IPS-20b (cell line): ENCODE data around the gene INPP5K.
A peak's percentile ranks its signal among the peaks of the same experiment; 100 is the strongest.

Experiments
- H3K27ac ChIP-seq: one replicate; pipeline ENCODE4 v1.5.1; 2013; ENCODE audit warnings: low read length
- H3K27me3 ChIP-seq: 2 replicates; pipeline ENCODE4 v1.6.1; 2013; ENCODE audit warnings: mild to moderate bottlenecking, low read length, inconsistent platforms; ENCODE audit not compliant: insufficient read depth
- H3K36me3 ChIP-seq: 2 replicates; pipeline ENCODE4 v1.6.1; 2013; ENCODE audit warnings: low read depth, mild to moderate bottlenecking, inconsistent platforms, low read length, moderate library complexity; ENCODE audit not compliant: insufficient read depth
- H3K4me1 ChIP-seq: 2 replicates; pipeline ENCODE4 v1.6.1; 2013; ENCODE audit warnings: mild to moderate bottlenecking, control low read depth, inconsistent platforms, low read length, moderate library complexity; ENCODE audit not compliant: insufficient read depth
- H3K4me3 ChIP-seq: 2 replicates; pipeline ENCODE4 v1.5.1; 2013; ENCODE audit warnings: mild to moderate bottlenecking, low read length, inconsistent platforms
- H3K9ac ChIP-seq: 2 replicates; pipeline ENCODE4 v1.6.1; 2013; ENCODE audit warnings: low read depth, mild to moderate bottlenecking, inconsistent platforms, low read length, moderate library complexity
- H3K9me3 ChIP-seq: 2 replicates; pipeline ENCODE4 v1.6.1; 2013; ENCODE audit warnings: mild to moderate bottlenecking, low read depth, low read length, inconsistent platforms; ENCODE audit not compliant: insufficient read depth

INPP5K gene

DNA sequence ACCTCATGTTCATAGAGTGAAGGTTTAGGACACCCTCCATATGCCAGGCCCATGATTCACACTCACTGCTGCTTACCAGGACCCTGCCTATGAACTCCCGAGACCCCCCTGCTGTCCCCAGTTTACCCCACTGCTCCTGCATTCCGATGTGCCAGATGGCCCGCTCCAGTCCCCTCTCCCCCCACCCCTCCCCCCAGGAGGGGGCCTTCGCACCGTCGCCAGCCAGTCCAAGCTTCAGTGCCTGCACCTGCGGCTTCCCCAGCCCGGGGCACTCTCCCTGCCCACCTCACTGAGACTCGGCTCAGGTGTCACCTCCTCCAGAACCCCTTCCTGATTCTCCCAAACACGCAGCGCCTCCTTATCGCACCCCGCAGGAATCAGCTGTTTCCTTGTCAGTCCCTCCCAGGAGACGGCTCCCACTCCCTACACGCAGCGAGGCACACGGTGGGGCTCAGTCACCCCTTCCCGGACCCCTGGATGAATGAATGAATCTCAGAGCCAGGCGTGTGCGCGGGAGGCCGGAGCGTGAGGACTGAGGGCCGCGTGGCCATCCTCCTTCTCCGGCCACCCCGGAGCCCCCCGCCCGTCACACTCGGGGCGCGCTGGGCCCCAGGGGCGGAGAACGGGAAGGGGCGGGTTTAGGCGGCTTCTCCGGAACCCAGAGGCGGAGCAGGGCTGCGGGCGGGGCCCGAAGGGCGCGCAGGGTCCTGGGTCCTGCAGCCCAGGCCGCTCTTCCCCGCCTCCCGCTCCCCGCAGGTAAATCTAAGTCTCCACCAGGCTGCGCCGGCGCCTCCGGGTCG lies 25.6 kb downstream of the INPP5K start:
- H3K9ac ChIP-seq = peak overlapping the region; percentile 63; the same call in 1 of the 2 replicates
- peaks cover 29% of the 10 kb centered on the region for H3K27me3 ChIP-seq
- H3K4me3 ChIP-seq = peak overlapping the region; percentile 80
- no peaks in the 10 kb centered on the region; the same call in 1 of the 2 replicates for H3K36me3 ChIP-seq
- H3K4me1 ChIP-seq = peaks cover 3% of the 10 kb centered on the region; the same call in 1 of the 2 replicates
- H3K27ac ChIP-seq = no peak overlapping the region
- no peaks in the 10 kb centered on the region for H3K9me3 ChIP-seq

DNA sequence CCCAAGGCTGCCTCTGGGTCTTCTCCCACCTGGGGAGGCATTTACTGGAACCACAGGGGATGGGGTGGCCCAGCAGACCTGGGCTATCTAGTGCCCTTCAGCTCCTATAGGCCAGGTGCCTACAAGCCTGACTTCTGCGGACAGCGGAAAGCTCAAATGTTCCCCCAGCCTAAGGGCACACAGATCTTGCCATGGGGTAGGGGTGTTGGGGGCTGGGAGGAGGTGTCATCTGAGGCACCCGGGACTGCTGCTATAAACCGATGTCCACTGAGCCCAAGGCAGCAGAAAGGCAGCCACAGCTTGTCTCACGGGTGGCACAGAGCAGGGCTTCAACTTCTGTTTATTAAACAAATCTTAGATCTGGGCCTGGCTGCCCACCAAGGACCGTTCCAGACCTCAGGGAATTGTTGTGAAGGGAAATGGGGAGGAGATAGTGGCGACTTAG lies 27.6 kb downstream of the INPP5K start:
- Histone ChIP-seq H3K4me1 (peaks cover 8% of the 10 kb centered on the region; the same call in 1 of the 2 replicates), H3K27ac (no peak overlapping the region), H3K27me3 (peaks cover 29% of the 10 kb centered on the region), H3K4me3 (peak overlapping the region; percentile 55; the same call in 1 of the 2 replicates), H3K9me3 (no peaks in the 10 kb centered on the region), H3K9ac (no peak overlapping the region), H3K36me3 (no peaks in the 10 kb centered on the region)

DNA sequence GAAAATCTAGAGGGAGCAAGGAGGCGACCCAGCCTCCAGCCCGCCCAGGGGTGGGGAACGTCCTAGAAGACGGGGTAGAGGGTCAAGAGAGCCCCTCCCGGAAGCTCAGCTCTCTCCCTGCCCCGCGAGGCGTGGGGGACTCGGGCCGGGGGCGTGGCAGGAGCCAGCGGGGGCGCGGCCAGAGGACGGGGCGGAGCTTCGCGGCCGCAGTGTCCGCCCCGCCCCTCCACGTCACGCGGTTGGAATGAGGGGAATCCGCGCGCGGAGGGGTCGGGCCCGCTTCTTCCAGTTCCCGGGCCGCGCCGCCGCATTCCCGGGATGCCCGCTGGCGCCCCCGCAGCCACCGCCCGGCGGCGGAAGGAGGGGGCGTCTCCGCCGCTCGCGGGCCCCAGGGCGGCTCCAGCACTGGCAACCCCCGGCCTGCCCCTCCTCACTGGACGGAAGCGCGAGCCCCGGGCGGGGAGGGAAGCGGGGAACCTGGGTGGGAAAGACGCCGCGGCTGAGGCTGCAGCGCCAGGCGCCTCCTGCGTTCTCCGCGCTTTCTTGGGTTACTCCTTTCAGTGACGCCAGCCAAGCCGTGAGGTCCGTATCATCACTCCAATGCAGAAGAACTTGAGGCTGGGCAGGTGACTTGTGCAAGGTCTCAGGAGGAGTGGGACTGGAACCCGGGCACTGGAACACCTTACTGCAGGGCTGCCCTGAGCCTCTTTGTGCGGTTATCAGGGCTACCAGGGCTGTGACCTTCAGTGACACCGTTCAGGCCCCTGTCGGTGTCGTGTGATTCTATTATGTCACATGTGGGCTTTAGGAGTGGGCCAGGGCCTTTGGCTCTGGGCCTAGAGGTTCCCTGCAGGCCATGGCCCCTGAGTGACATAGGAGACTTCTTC lies 28.2 kb downstream of the INPP5K start:
- Histone ChIP-seq H3K27me3 (peaks cover 29% of the 10 kb centered on the region), H3K9me3 (no peaks in the 10 kb centered on the region), H3K36me3 (peaks cover 4% of the 10 kb centered on the region; the same call in 1 of the 2 replicates), H3K9ac (0 out of 2 replicates have a peak overlapping the region, but pooled peaks have one; percentile 48), H3K27ac (no peak overlapping the region), H3K4me1 (peaks cover 8% of the 10 kb centered on the region; the same call in 1 of the 2 replicates), H3K4me3 (peak overlapping the region; percentile 55)

DNA sequence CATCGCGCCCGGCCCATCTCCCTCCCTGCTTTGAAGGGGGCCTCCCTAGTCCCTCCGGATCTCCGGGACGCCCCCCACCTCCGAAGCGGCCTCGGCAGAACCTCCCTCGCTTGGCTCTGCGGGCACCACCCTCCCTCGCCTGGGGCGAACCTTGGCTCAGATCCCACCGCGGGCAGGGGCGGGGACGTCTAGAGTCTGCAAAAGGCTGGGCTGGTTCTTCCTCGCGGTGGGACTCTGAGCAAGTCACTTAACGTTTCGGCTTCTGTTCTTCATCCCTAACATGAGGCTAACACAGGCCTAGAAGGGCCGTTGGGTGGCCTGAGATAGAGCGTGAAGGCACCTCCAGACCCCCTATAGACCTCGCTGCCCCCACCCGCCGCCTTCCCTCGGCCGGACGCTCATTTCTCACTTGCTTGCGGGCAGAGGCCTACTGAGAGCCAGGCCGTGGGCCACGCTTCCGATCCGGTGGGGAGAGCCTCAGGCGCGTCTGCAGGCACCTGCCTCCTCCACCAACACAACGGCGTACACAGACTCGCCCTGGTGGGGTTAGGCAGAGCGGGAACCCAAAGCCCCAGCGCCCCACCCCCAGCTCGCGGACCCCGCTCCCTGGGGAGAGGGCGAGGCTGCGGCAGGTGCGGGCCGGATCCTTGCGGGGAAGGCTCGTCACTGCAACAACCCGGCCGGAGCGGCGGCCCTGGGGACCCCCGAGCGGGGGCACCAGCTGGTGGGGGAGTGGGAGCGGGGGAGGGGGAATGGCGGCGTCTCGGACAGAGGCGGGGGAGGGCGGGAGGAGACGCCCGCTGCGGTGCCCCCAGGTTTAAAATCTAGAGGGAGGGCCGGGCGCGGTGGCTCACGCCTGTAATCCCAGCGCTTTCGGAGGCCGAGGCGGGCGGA lies 29.4 kb downstream of the INPP5K start:
- H3K4me3 ChIP-seq = peak overlapping the region; percentile 55; the same call in 1 of the 2 replicates
- H3K36me3 ChIP-seq = peaks cover 10% of the 10 kb centered on the region; the same call in 1 of the 2 replicates
- no peak overlapping the region for H3K9ac ChIP-seq
- H3K27ac ChIP-seq = no peak overlapping the region
- peaks cover 23% of the 10 kb centered on the region for H3K27me3 ChIP-seq
- H3K9me3 ChIP-seq = no peaks in the 10 kb centered on the region
- peaks cover 8% of the 10 kb centered on the region; the same call in 1 of the 2 replicates for H3K4me1 ChIP-seq

DNA sequence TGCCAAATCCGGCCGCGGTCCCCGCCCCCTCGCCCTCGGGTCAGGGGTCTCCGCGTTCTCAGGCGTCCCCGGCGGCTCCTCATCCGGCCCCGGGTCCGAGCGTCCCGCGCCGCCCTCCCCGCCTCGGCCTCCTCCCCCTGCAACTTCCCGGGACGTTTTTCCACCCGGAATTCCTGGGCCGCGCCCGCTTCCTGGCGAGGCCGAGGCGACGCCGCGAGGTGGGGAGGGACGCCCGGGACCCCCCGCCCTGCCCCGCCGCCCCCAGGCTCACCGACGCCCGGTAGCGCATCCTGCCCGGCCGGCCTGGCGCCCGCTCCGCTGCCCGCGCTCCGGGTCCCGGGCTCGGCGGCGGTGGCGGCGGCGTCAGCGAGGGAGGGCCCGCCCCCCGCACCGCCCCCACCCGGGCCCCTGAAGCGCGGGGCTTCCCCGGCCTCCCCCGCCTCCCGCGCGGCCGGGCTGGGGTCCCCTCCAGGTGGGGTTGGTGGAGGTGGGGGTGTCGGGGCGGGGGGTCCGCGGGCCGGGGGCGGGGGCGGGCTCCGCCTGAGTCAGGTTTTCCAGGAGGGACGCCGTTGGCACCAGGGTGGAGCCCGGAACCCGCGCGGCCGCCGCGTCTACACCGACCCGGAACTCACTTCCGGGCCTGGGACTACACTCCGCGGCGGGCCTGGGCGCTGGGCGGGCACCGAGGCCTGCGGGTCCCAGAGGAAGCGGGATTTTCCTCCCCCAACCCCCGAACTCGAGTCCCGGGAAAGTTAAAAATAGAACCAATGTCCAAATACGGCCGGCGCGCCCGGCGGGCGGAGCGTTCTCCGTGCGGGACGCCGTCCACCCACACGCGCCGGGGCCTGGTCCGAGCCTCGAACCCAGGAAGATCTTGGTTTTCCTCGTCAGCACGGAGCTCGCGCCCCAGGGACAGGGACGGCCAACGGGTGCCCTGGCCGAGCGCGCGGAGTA lies 30.7 kb downstream of the INPP5K start:
- H3K27ac ChIP-seq = no peak overlapping the region
- H3K27me3 ChIP-seq = peaks cover 19% of the 10 kb centered on the region; the same call in 1 of the 2 replicates
- no peaks in the 10 kb centered on the region for H3K9me3 ChIP-seq
- no peak overlapping the region for H3K9ac ChIP-seq
- peak overlapping the region; percentile 56; the same call in 1 of the 2 replicates for H3K4me3 ChIP-seq
- H3K4me1 ChIP-seq = peaks cover 8% of the 10 kb centered on the region; the same call in 1 of the 2 replicates
- H3K36me3 ChIP-seq = peaks cover 16% of the 10 kb centered on the region

DNA sequence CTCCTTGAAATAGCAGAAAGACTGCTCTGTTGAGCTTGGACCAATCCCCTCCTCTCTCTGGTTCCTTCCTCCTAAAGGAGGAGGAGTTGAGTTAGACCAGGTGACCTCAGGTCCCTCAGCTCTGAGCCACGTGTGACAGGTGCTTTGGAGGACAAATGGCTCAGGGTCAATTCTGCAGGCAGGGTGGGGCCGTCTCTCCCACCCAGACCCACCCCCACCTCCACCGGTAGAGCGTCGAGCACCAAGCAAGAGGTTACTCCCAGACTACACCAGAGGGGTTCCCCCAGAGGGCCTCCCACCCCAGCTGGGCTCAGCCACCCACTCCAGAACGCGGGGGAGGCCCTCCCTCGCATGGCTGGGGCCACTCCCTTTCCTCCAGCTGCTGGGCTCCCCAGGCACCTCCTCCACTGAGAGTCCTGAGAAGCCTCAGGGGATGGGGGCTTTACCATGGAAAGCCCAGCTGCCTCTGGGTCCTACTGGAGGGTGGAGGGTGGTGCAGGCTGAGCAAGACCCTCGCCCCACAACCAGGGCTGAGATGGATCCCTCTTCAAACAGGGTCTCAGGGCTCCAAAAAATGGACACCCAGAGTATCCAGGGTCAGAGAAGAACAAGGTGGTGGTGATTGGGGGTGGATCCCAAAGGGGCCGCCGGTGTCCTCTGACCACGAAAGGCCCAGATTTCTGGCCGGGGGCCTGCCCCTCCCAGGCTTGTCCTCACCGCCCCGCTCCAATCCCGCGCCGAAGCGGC lies 31.6 kb downstream of the INPP5K start:
- Histone ChIP-seq H3K27me3 (peaks cover 19% of the 10 kb centered on the region; the same call in 1 of the 2 replicates), H3K4me1 (peaks cover 5% of the 10 kb centered on the region; the same call in 1 of the 2 replicates), H3K4me3 (peak overlapping the region; percentile 56), H3K9me3 (no peaks in the 10 kb centered on the region), H3K27ac (no peak overlapping the region), H3K9ac (no peak overlapping the region), H3K36me3 (peaks cover 21% of the 10 kb centered on the region)

DNA sequence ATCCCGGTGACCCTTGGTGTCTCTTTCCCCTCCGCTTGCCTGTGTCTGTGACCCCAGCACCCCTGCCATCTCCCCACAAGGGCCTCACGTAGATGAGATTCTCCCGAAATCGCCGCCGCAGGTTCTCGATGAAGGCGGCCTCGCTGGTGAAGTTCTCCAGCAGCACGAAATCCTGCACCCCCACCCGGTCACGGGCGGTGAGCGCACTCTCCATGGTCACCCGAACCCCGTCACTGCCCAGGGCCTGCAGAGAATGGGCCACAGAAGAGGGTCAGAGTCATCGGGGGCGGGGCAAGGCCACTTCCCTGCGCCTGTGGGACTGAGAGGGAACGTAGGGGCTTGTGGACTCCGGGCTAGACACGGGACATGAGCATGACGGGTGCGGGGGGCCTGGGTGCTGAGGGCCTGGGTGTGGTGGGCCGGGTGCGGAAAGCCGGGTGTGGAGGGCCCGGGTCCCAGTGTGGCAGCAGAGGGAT lies 32.3 kb downstream of the INPP5K start:
- H3K9me3 ChIP-seq = no peaks in the 10 kb centered on the region
- H3K27ac ChIP-seq = no peak overlapping the region
- no peak overlapping the region for H3K4me3 ChIP-seq
- H3K4me1 ChIP-seq = peaks cover 5% of the 10 kb centered on the region; the same call in 1 of the 2 replicates
- peaks cover 19% of the 10 kb centered on the region; the same call in 1 of the 2 replicates for H3K27me3 ChIP-seq
- peaks cover 21% of the 10 kb centered on the region for H3K36me3 ChIP-seq
- no peak overlapping the region for H3K9ac ChIP-seq

DNA sequence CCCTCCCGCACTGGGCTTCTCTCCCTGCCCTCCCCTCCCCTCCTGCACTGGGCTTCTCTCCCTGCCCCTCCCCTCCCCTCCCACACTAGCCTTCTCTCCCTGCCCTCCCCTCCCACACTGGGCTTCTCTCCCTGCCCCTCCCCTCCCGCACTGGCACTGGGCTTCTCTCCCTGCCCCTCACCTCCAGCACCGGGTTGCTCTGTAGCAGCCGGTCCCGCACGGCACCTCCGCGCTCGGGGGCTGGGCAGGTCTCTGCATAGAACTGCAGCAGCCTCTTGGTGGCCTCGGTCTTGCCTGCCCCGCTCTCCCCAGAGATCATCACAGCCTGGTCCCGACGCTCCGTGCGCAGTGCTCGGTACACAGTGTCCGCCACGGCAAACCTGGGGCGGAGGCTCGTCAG lies 33.7 kb downstream of the INPP5K start:
- no peak overlapping the region for H3K9ac ChIP-seq

DNA sequence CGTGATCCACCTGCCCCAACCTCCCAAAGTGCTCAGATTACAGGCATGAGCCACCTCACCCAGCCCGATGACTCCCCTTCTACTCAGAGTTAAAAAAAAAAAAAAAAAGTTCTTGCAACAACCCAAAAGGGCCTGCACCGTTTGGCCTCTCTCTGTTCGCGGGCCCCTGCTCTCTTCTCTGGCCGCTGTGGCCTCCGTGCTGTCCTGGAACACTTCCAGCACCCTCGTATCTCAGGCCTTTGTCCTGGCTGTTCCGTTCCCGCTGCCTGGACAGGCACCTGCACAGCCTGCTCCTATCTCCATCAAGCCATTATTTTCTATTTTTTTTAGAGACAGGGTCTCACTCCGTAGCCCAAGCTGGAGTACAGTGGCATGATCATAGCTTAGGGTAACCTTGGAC lies 34.7 kb downstream of the INPP5K start:
- Histone ChIP-seq H3K4me1 (0 out of 2 replicates have a peak, but pooled peaks cover 5% of the 10 kb centered on the region), H3K9ac (no peak overlapping the region), H3K4me3 (no peak overlapping the region), H3K27me3 (peaks cover 8% of the 10 kb centered on the region; the same call in 1 of the 2 replicates), H3K27ac (no peak overlapping the region), H3K9me3 (no peaks in the 10 kb centered on the region), H3K36me3 (peaks cover 38% of the 10 kb centered on the region)

More for the DNA sequence above, 33.7 kb downstream of the INPP5K start:
- 0 out of 2 replicates have a peak, but pooled peaks cover 5% of the 10 kb centered on the region for H3K4me1 ChIP-seq
- no peak overlapping the region for H3K27ac ChIP-seq
- no peaks in the 10 kb centered on the region for H3K9me3 ChIP-seq
- H3K36me3 ChIP-seq = peaks cover 31% of the 10 kb centered on the region
- peaks cover 16% of the 10 kb centered on the region; the same call in 1 of the 2 replicates for H3K27me3 ChIP-seq
- no peak overlapping the region for H3K4me3 ChIP-seq
